Measurements from ENCODE around the gene MINDY4. TPM values are rescaled to one million over a fixed set of nuclear protein-coding genes. Genes with fewer than 3 reads are reported as not detected.

MINDY4 gene
- polyA plus RNA-seq, 3 donors from 2014 or later, result 0.45 to 0.71 TPM; not detected in 1

DNA sequence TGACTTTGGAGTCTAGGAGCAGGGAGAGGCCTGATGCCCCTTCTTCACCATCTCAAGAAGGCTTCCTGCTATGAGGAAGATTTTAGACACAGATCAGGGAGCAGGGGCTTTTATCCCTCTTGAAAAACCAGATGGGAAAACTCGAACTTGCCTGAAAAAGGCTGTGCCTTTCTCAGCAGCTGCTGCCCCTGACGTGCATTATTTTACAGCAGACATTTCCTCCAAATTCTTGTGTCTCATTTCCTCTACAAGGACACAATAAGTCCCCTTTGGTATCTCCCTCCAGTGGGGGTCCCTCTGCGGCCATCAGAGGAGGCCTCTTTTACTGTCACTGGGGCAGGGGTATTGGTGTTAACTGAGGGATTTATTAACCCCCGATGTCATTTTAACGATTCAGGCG lies 102.4 kb downstream of the MINDY4 start:
- Mint-ChIP-seq H3K9me3 (no peaks in the 10 kb centered on the region), H3K4me3 (no peak overlapping the region), H3K27me3 (ENCODE audit: low read depth in 3 of 3) (peaks cover 0 to 3% (median 2%) of the 10 kb centered on the region in 3 donors), H3K36me3 (peaks cover 0 to 4% (median 3%) of the 10 kb centered on the region in 3 donors), H3K27ac (no peak overlapping the region), H3K4me1 (no peaks in the 10 kb centered on the region)
- DNase-seq, result no peak

DNA sequence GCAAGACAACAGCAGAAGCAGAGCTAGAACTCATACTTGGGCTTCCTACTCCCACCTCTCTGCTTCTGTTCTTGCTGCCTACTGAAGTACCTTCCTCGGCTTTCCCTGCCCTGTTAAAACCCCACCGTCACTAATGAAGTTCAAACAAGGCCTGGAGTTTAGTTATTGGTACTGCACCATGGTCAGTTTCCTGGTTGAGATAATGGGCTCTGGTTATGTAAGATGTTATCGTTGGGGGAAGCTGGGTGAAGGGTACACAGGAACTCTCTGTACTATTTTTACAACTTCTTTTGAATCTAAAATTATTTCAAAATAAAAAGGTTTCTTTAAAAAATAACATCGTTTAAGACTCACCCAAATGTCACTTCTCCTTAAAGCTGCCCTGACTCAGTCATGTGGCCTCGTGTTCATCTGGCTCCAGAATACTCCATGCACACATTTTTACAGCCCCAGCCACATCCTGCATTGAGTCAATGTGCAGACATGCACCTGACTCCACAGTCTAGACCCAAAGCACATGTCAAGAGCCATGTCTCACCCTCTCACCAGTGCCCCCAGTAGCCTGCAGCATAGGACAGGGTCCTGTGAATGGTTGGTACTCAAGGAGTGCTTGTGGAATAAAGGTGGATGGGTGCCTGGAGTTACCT lies 103.6 kb downstream of the MINDY4 start:
- no peak for DNase-seq
- Mint-ChIP-seq H3K36me3 (peaks cover 0 to 4% (median 3%) of the 10 kb centered on the region in 3 donors), H3K27me3 (ENCODE audit: low read depth in 3 of 3) (peaks cover 2 to 5% (median 3%) of the 10 kb centered on the region in 3 donors), H3K27ac (no peak overlapping the region), H3K4me1 (no peaks in the 10 kb centered on the region), H3K9me3 (no peaks in the 10 kb centered on the region), H3K4me3 (no peak overlapping the region)

DNA sequence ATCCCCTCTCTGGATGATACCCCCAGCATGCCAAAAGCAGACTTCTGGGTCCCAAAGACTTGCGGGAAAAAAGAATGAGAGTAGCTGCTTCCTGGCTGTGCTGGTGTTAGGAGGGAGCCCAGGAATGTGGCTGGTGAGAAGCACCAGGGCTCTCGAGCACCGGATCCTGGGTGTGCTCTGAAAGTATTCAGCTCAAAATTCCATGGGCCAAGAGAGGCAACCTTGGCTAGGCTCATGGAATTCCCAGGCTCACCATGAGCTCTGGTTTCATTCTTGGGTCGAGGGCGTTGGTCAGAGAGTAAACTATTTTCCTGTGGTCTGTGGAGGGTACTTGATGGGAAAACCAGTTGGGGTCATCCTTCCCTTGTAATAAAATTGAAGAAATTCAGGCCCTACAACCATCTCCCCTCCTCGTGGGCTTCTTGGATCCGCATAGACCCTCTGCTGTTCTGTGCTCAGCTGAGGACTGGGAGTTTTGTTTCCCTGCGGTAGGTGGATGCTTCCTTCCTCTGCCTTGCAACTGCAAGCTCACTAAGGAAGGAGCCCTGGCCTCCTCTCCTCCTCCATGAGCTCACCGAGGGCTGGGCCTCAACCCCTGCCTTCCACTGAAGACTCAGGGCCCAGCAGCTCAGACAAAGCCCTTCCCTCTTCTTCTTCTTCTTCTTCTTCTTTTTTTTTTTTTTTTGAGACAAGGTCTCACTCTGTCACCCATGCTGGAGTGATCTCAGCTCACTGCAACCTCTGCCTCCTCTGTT lies 106.0 kb downstream of the MINDY4 start:
- H3K27me3 Mint-ChIP-seq (ENCODE audit: low read depth in 3 of 3), result peaks cover 2 to 5% (median 3%) of the 10 kb centered on the region in 3 donors
- H3K9me3 Mint-ChIP-seq, result no peaks in the 10 kb centered on the region
- H3K4me1 Mint-ChIP-seq, result no peaks in the 10 kb centered on the region
- no peak for DNase-seq
- H3K36me3 Mint-ChIP-seq, result peaks cover 0 to 4% (median 3%) of the 10 kb centered on the region in 3 donors
- H3K4me3 Mint-ChIP-seq, result no peak overlapping the region
- H3K27ac Mint-ChIP-seq, result no peak overlapping the region

DNA sequence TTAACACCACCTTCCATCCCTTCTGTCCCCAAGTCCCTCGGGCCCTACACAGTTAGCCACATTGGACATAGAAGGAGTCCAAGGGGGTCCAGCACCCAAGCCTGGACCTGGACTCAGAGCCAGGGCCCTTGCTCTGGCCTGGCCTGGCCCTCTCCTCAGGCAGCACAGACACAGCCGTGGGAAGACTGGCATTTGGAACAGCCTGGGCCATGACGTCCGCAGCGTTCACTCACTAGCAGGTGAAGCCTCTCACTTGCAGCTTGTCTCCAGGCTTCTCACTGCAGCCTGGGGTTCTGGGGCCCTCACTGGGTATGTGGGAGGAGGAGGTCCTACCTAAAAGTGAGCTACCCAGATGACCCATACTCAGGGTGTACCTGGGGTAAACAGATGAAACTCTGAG lies 106.8 kb downstream of the MINDY4 start:
- peaks cover 0 to 4% (median 3%) of the 10 kb centered on the region in 3 donors for H3K36me3 Mint-ChIP-seq
- peaks cover 2 to 5% (median 3%) of the 10 kb centered on the region in 3 donors for H3K27me3 Mint-ChIP-seq (ENCODE audit: low read depth in 3 of 3)
- no peaks in the 10 kb centered on the region for H3K4me1 Mint-ChIP-seq
- no peak overlapping the region for H3K4me3 Mint-ChIP-seq
- no peak for DNase-seq
- no peaks in the 10 kb centered on the region for H3K9me3 Mint-ChIP-seq
- H3K27ac Mint-ChIP-seq, result no peak overlapping the region

DNA sequence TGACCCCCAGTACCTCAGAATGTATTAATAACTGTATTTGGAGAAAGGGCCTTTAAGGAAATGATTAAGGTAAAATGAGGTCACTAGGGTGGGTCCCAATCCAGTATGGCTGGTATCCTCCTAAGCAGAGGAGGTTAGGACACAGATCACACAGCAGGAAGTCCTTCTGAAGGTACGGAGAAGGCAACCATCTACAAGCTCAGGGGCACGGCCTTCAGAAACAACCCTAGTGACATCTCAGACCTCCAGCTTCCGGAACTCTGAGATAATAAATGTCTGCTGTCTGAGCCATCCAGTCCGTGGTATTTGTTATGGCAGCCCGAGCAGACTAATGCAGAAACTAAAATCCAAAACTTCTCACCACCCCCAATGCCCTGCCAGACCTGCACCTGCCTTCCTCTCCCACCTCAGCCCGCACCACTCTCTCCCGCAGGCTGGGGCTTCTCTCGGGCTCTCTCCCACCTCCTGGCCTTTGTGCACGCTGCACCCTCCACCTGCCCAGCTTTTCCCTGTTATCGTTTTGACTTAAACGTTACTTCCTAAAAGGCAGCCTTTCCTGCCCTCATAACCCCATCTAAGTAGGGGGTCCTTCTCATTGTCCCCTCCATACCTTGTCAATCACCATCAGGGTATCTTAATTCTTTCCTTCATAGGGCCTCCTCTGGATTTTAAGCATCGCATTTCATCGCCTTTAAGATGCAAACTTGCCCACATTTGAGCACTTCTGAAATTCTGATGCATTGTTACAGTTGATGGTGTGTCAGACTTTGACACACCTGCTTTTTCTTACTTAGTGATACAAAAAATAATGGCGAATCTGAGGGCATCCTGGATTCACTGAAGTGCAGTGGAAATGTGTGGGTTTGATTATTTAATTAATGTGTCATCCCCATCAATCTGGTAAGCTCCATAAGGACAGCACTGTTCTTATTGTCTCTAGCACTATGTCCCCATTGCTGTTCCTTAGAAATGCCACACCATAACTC lies 108.2 kb downstream of the MINDY4 start:
- H3K9me3 Mint-ChIP-seq, result no peaks in the 10 kb centered on the region
- no peaks in the 10 kb centered on the region for H3K4me1 Mint-ChIP-seq
- no peak overlapping the region for H3K27ac Mint-ChIP-seq
- H3K36me3 Mint-ChIP-seq, result peaks cover 0 to 4% (median 3%) of the 10 kb centered on the region in 3 donors
- H3K4me3 Mint-ChIP-seq, result no peak overlapping the region
- DNase-seq, result no peak
- peaks cover under 1 to 5% (median 3%) of the 10 kb centered on the region in 3 donors for H3K27me3 Mint-ChIP-seq (ENCODE audit: low read depth in 3 of 3)

DNA sequence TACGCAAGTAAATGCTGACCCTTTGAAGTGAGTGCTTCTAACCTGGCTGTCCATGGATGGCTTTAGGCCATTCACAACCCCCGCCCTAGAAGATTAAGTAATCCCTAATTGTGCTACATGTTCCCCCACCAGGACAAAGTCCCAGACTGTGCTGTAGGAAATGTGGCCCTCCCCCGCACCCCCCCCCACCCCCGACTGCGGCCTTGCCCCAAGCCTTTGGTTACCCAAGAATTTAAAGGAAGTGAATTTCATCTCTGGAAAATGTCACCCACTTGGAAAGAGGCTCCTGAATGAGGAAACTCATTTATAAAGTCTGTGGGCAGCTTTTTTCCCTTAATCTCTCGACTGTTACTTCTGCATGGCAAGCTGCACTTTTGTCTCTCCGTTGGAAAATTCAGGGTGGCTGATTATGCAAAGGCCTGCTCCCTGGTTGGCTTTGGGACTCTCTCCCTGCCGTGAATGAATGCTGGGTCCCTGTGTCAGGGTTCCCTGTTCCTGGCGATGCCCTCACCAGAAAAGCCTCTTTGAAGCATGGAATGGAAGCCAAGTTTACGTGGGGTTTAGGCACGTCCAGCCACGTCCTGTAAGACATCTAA lies 109.0 kb downstream of the MINDY4 start:
- Mint-ChIP-seq H3K9me3 (no peaks in the 10 kb centered on the region), H3K27me3 (ENCODE audit: low read depth in 3 of 3) (peaks cover 0 to 5% (median 3%) of the 10 kb centered on the region in 3 donors), H3K4me1 (no peaks in the 10 kb centered on the region), H3K4me3 (no peak overlapping the region), H3K36me3 (peaks cover 0 to 3% (median 2%) of the 10 kb centered on the region in 3 donors), H3K27ac (no peak overlapping the region)
- DNase-seq, result no peak

DNA sequence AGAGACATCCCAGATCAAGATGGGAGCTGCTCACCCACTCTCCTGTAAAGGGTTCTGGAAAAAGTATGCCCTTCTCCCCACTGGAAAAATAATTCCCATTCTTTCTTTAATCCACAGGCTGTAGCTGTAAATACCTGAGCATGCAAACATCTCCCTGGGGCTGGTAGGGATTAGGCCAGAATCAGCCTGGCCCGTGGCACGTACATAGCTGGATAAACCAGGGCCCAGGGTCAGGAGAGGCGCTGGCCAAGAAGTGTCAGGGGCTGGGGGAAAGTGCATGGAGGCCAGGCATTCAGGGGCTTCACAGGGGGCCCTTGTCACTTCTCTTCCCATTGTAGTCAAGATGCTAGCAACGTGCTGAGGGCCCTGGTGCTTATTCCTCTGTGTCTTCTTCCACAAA lies 109.7 kb downstream of the MINDY4 start:
- peaks cover 0 to 5% (median 3%) of the 10 kb centered on the region in 3 donors for H3K27me3 Mint-ChIP-seq (ENCODE audit: low read depth in 3 of 3)
- no peak overlapping the region for H3K27ac Mint-ChIP-seq
- H3K9me3 Mint-ChIP-seq, result no peaks in the 10 kb centered on the region
- no peaks in the 10 kb centered on the region for H3K4me1 Mint-ChIP-seq
- DNase-seq, result no peak
- no peaks in the 10 kb centered on the region for H3K36me3 Mint-ChIP-seq
- H3K4me3 Mint-ChIP-seq, result no peak overlapping the region

DNA sequence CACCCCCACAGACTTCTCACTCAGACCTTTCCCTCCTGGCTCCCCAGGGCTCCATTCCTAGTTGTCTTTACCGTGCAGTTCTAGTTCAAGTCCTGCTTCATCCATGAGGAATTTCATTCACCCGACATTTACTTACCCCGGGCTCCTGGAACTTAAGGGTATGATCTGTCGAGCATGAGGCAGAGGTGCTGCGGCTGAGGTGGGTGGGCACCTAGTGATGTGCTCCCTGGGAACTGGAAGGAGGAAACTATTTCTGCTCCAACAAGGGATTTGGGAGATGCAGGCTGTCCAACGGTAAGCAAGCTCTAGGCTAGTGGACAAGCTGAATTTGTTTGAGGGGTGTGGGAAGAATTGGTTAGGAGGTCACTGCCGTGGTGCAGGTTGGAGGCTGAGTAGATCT lies 110.2 kb downstream of the MINDY4 start:
- Mint-ChIP-seq H3K4me3 (no peak overlapping the region), H3K27me3 (ENCODE audit: low read depth in 3 of 3) (peaks cover 0 to 4% (median 3%) of the 10 kb centered on the region in 3 donors), H3K27ac (no peak overlapping the region), H3K36me3 (no peaks in the 10 kb centered on the region), H3K9me3 (no peaks in the 10 kb centered on the region), H3K4me1 (no peaks in the 10 kb centered on the region)
- DNase-seq, result no peak

DNA sequence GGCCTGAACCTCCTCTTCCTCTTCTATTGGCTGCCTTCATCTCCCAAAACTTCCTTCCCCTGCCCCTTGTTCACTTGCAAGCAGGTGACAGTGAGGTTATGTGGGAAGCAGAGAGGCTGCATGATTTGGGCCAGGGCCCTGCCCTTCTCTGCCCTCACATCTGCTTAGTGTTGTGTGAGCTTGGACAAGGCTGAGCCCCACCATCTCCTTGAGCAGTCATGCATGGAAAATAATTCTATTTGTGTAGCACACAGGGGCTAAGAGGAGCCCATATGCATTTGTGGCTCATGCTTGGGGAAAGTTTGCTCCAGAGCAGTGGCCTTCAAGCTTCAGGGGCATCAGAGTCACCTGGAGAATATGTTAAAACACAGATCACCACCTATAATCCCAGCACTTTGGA lies 113.7 kb downstream of the MINDY4 start:
- Mint-ChIP-seq H3K36me3 (no peaks in the 10 kb centered on the region), H3K27ac (no peak overlapping the region), H3K4me3 (no peak overlapping the region), H3K9me3 (no peaks in the 10 kb centered on the region), H3K27me3 (ENCODE audit: low read depth in 3 of 3) (peaks cover 0 to 1% (median 0%) of the 10 kb centered on the region in 3 donors), H3K4me1 (no peaks in the 10 kb centered on the region)
- no peak for DNase-seq

DNA sequence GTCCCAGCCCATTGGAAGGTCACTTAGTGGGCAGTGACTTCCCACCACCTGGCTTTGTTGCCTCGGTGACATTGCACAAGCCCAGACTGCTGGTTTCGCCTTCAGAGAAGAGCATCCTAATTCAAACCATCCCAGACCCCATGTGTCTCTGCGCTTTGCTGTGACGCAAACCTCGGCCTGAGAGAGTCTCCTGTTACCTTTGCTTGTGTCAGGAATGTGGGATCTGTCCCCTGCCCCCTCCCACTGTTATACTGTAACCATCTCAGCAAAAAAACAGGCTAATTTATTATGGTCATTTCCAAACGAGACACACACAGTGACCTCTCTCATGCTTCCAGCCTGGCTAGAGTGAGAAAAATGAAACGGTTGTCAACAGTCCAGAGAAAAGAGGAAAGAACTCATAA lies 115.4 kb downstream of the MINDY4 start:
- Mint-ChIP-seq H3K4me1 (no peaks in the 10 kb centered on the region), H3K36me3 (no peaks in the 10 kb centered on the region), H3K27me3 (ENCODE audit: low read depth in 3 of 3) (peaks cover 0 to 2% (median 1%) of the 10 kb centered on the region in 3 donors), H3K9me3 (no peaks in the 10 kb centered on the region), H3K4me3 (no peak overlapping the region), H3K27ac (no peak overlapping the region)
- DNase-seq, result no peak

DNA sequence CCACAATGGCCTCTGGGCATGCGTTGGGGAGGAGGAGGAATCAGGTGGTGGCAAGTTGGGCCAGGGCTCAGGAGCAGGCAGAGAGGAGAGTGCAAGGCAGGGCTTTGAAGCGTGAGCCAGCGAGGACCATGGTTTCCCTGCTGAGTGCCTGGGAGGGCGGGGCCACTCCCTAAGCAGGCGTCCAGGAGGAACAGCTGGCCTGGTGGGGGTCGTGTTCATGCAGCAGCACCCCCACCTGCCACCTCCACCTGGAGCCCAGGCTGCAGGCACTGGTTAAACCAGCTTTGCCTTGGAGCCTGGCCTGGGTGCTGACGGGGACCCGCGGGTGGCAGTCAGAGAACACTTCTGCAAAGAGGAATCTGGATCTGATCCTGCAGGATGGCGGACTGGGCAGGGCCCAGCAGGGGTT lies 116.3 kb downstream of the MINDY4 start:
- H3K9me3 Mint-ChIP-seq, result no peaks in the 10 kb centered on the region
- no peak for DNase-seq
- no peaks in the 10 kb centered on the region for H3K36me3 Mint-ChIP-seq

DNA sequence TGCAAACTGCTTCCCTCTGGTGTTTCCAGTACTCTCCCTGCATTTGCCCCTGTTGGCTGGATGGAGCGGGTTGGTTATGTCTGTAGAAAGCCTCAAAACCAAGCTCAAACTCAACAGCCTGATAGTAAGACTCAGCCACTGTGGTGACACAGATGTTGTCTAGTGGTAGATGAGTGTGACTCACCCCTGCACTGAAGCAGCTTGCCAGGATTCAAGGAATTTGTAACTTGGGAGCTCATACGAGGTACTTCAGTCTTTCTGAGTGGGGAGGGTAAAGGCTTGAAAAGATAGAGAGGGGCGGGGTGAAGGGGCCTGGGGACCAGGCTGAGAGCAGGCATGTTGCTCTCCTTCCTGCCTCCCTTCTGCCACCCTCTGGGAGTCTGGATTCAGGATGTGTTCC lies 117.5 kb downstream of the MINDY4 start:
- Mint-ChIP-seq H3K27me3 (ENCODE audit: low read depth in 3 of 3) (peaks cover 0 to 6% (median 1%) of the 10 kb centered on the region in 3 donors), H3K4me1 (no peaks in the 10 kb centered on the region), H3K27ac (no peak overlapping the region), H3K36me3 (no peaks in the 10 kb centered on the region), H3K9me3 (no peaks in the 10 kb centered on the region), H3K4me3 (no peak overlapping the region)
- no peak for DNase-seq

More for the DNA sequence above, 116.3 kb downstream of the MINDY4 start:
- Mint-ChIP-seq H3K4me1 (no peaks in the 10 kb centered on the region), H3K4me3 (no peak overlapping the region), H3K27ac (no peak overlapping the region), H3K27me3 (ENCODE audit: low read depth in 3 of 3) (peaks cover 0 to 2% (median 1%) of the 10 kb centered on the region in 3 donors)

DNA sequence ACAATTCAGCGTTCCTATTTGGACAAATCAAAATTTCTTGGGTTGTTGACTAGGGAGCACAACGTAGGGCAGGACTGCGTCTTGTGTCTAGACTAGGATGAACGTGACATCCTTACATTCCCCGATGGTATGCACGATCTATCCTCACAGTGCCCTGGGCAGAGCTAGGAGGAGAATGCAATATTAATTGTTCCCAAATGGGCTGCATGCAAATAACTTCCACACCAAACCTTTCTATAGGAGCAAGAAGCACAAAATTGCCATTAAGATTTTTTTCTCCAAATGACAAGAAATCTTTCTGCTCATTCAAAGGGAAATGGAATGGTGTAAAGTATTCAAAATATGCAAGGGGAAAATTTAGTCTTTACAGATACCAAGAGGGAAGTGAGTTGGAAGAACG lies 119.0 kb downstream of the MINDY4 start:
- no peak overlapping the region for H3K4me3 Mint-ChIP-seq
- no peaks in the 10 kb centered on the region for H3K36me3 Mint-ChIP-seq
- H3K27ac Mint-ChIP-seq, result no peak overlapping the region
- H3K27me3 Mint-ChIP-seq (ENCODE audit: low read depth in 3 of 3), result peaks cover 1 to 6% (median 1%) of the 10 kb centered on the region in 3 donors
- no peaks in the 10 kb centered on the region for H3K9me3 Mint-ChIP-seq
- no peaks in the 10 kb centered on the region for H3K4me1 Mint-ChIP-seq
- no peak for DNase-seq
